Lung (tissue), 12 donors: ENCODE measurements around the gene MPPED1. TPM values are rescaled to one million over a fixed set of nuclear protein-coding genes. Genes with fewer than 3 reads are reported as not detected.

Experiments used
- ATAC-seq: fragments of 200-7000 bp; cut with Tn5 transposase; one replicate; pipeline ENCODE4 v1.9.1; 2020; ENCODE audit warnings: moderate number of reproducible peaks; ENCODE audit not compliant: insufficient read depth, low FRiP score
- DNase-seq, 3 donors: peaks; one replicate each; pipeline ENCODE4 v3.0.0-alpha.2; 2013 to 2017
- H3K27ac ChIP-seq, 2 donors: one replicate each; pipeline ENCODE4 v1.5.1; 2013; ENCODE audit warnings: mild to moderate bottlenecking in 2 of 2, moderate library complexity in 2 of 2, control low read depth in 1 of 2, inconsistent platforms in 1 of 2, low read depth in 1 of 2, low read length in 1 of 2
- H3K27me3 ChIP-seq, 3 donors: one replicate each; pipeline ENCODE4 v1.5.1; 2013; ENCODE audit warnings: low read length in 2 of 3; ENCODE audit not compliant: control insufficient read depth in 3 of 3, insufficient read depth in 3 of 3
- H3K36me3 ChIP-seq, 4 donors: one replicate each; pipeline ENCODE4 v1.5.1; 2013; ENCODE audit warnings: low read length in 4 of 4, mild to moderate bottlenecking in 1 of 4, moderate library complexity in 1 of 4; ENCODE audit not compliant: control insufficient read depth in 4 of 4, insufficient read depth in 4 of 4
- H3K4me1 ChIP-seq, 5 donors: one replicate each; pipeline ENCODE4 v1.5.1; 2013; ENCODE audit warnings: low read length in 5 of 5, mild to moderate bottlenecking in 2 of 5, moderate library complexity in 1 of 5; ENCODE audit not compliant: control insufficient read depth in 5 of 5, insufficient read depth in 5 of 5
- H3K4me3 ChIP-seq: one replicate; pipeline ENCODE4 v1.5.1; 2013; ENCODE audit warnings: mild to moderate bottlenecking, control low read depth, moderate library complexity
- H3K9ac ChIP-seq, 2 donors: one replicate each; pipeline ENCODE4 v1.5.1; 2013; ENCODE audit warnings: low read length in 2 of 2, control low read depth in 1 of 2; ENCODE audit not compliant: insufficient read depth in 1 of 2
- H3K9me3 ChIP-seq, 4 donors: one replicate each; pipeline ENCODE4 v1.5.1; 2013; ENCODE audit warnings: low read length in 3 of 4, mild to moderate bottlenecking in 1 of 4, moderate library complexity in 1 of 4; ENCODE audit not compliant: control insufficient read depth in 4 of 4, insufficient read depth in 3 of 4
- CTCF ChIP-seq: IDR thresholded peaks from 2 replicates; pipeline ENCODE4 v1.5.1; 2012; ENCODE audit warnings: mild to moderate bottlenecking; ENCODE audit errors: control extremely low read depth, extremely low read depth
- WGBS, 2 donors: extraction: QIAGEN DNeasy Blood & Tissue Kit; methylation state at CpG; one replicate each; pipeline ENCODE4 v1.1.7; 2013; 5-methylcytosine and 5-hydroxymethylcytosine counted together
- polyA plus RNA-seq, 2 donors: library from polyadenylated mRNA; stranded (reverse); fragments of 200-250 nt; gene quantifications; one replicate each; pipeline ENCODE4 v1.2.1, GENCODE V29; 2013
- total RNA-seq, 2 donors: library from RNA; depleted of rRNA in 1 of 2; stranded (reverse); fragments of >200 nt in 1 of 2; gene quantifications; one replicate each; pipeline ENCODE4 v1.2.1, GENCODE V29; 2014 to 2021
- donor health status: control.
- donor health status: control.
- donor health status: Bipolar disorder and iron deficiency.
- donor health status: healthy.
- donor health status: DM: yes; HTN: yes; CAD: no.

Gene MPPED1
- total and polyA plus RNA-seq, 4 donors = 0.05 to 0.65 TPM; not detected in 2

GRCh38 chr22:43516996-43517635, 105.3 kb downstream of the MPPED1 start:
- 84 to 93% methylated on average over 14 of the region's 14 CpGs for WGBS, 2 donors
- Histone ChIP-seq H3K4me1 (no peaks in the 10 kb centered on the region), H3K36me3 (no peaks in the 10 kb centered on the region), H3K4me3 (no peak overlapping the region), H3K27me3 (peaks cover 0 to 3% (median 2%) of the 10 kb centered on the region in 3 donors), H3K9ac (no peak overlapping the region), H3K9me3 (peaks cover 0 to 5% (median 0%) of the 10 kb centered on the region in 4 donors), H3K27ac (no peak overlapping the region)
- DNase-seq (no peak), ATAC-seq (no peak)
- TF ChIP-seq CTCF = no peak

- TF ChIP-seq CTCF = no peak
- no peak overlapping the region for H3K4me3 ChIP-seq
- DNase-seq = no peak
- no peak overlapping the region for H3K27ac ChIP-seq
- no peak for ATAC-seq
- WGBS, 2 donors = 59 to 79% methylated on average over 2 of the region's 2 CpGs
- peaks cover 0 to 3% (median 2%) of the 10 kb centered on the region in 3 donors for H3K27me3 ChIP-seq
- H3K9ac ChIP-seq = no peak overlapping the region
- H3K9me3 ChIP-seq = peaks cover 0 to 5% (median 0%) of the 10 kb centered on the region in 4 donors
- H3K36me3 ChIP-seq = no peaks in the 10 kb centered on the region
- H3K4me1 ChIP-seq = no peaks in the 10 kb centered on the region
Measured at GRCh38 chr22:43520632-43521039, 108.8 kb downstream of the MPPED1 start.

- H3K27me3 ChIP-seq = peaks cover 0 to 3% (median 2%) of the 10 kb centered on the region in 3 donors
- H3K36me3 ChIP-seq = no peaks in the 10 kb centered on the region
- WGBS, 2 donors = 78 to 88% methylated on average over 6 of the region's 6 CpGs
- peaks cover 0 to 1% (median 0%) of the 10 kb centered on the region in 4 donors for H3K9me3 ChIP-seq
- no peak for ATAC-seq
- DNase-seq = no peak
- no peak for TF ChIP-seq CTCF
- H3K4me3 ChIP-seq = no peak overlapping the region
- no peaks in the 10 kb centered on the region for H3K4me1 ChIP-seq
- H3K27ac ChIP-seq = no peak overlapping the region
- no peak overlapping the region for H3K9ac ChIP-seq
Measured at GRCh38 chr22:43521716-43522115, 109.9 kb downstream of the MPPED1 start.
